ENCODE measurements around the gene PDCD5.
A peak's percentile ranks its signal among the peaks of the same experiment; 100 is the strongest.

PDCD5 gene

GRCh38 chr19:32599736-32600157 is 18.8 kb downstream of the PDCD5 start:
- Histone ChIP-seq H3K9ac (ENCODE audit: insufficient read length) (no peak overlapping the region), H3K36me3 (ENCODE audit: insufficient read depth, low read length) (peaks cover 59% of the 10 kb centered on the region), H3K9me3 (ENCODE audit: low read depth, low read length) (no peaks in the 10 kb centered on the region), H3K27ac (no peak overlapping the region), H3K4me3 (no peak overlapping the region)
- peak; percentile 39 for DNase-seq (ENCODE audit: low read depth, low spot score)
- TF ChIP-seq POLR2AphosphoS5 (IDR thresholded peaks at IDR 0.05; ENCODE audit: borderline replicate concordance, low read depth, low read length) = no peak
- no peak for TF ChIP-seq FOXP2 (optimal IDR thresholded peaks at IDR 0.05; ENCODE audit: control extremely low read depth, extremely low read length, insufficient read depth)
- no peak for TF ChIP-seq EZH2 (IDR thresholded peaks at IDR 0.05)

GRCh38 chr19:32603961-32604360 is 23.0 kb downstream of the PDCD5 start:
- peaks cover 40% of the 10 kb centered on the region for H3K36me3 ChIP-seq (ENCODE audit: insufficient read depth, low read length)
- no peak overlapping the region for H3K4me3 ChIP-seq
- no peak for TF ChIP-seq EZH2 (IDR thresholded peaks at IDR 0.05)
- no peak for TF ChIP-seq POLR2AphosphoS5 (IDR thresholded peaks at IDR 0.05; ENCODE audit: borderline replicate concordance, low read depth, low read length)
- no peak for TF ChIP-seq FOXP2 (optimal IDR thresholded peaks at IDR 0.05; ENCODE audit: control extremely low read depth, extremely low read length, insufficient read depth)
- no peak overlapping the region for H3K27ac ChIP-seq
- DNase-seq (ENCODE audit: low read depth, low spot score) = no peak
- no peak overlapping the region for H3K9ac ChIP-seq (ENCODE audit: insufficient read length)
- no peaks in the 10 kb centered on the region for H3K9me3 ChIP-seq (ENCODE audit: low read depth, low read length)

GRCh38 chr19:32605544-32605943 is 24.6 kb downstream of the PDCD5 start:
- no peak overlapping the region for H3K4me3 ChIP-seq
- no peak for TF ChIP-seq FOXP2 (optimal IDR thresholded peaks at IDR 0.05; ENCODE audit: control extremely low read depth, extremely low read length, insufficient read depth)
- no peak for TF ChIP-seq POLR2AphosphoS5 (IDR thresholded peaks at IDR 0.05; ENCODE audit: borderline replicate concordance, low read depth, low read length)
- no peak for TF ChIP-seq EZH2 (IDR thresholded peaks at IDR 0.05)
- no peak overlapping the region for H3K27ac ChIP-seq
- DNase-seq (ENCODE audit: low read depth, low spot score) = no peak
- H3K36me3 ChIP-seq (ENCODE audit: insufficient read depth, low read length) = peaks cover 39% of the 10 kb centered on the region
- H3K9ac ChIP-seq (ENCODE audit: insufficient read length) = no peak overlapping the region
- H3K9me3 ChIP-seq (ENCODE audit: low read depth, low read length) = no peaks in the 10 kb centered on the region

- no peak overlapping the region for H3K9ac ChIP-seq (ENCODE audit: insufficient read length)
- H3K36me3 ChIP-seq (ENCODE audit: insufficient read depth, low read length) = peaks cover 39% of the 10 kb centered on the region
- H3K27ac ChIP-seq = no peak overlapping the region
- no peak for TF ChIP-seq POLR2AphosphoS5 (IDR thresholded peaks at IDR 0.05; ENCODE audit: borderline replicate concordance, low read depth, low read length)
- TF ChIP-seq EZH2 (IDR thresholded peaks at IDR 0.05) = no peak
- no peak for TF ChIP-seq FOXP2 (optimal IDR thresholded peaks at IDR 0.05; ENCODE audit: control extremely low read depth, extremely low read length, insufficient read depth)
- no peak for DNase-seq (ENCODE audit: low read depth, low spot score)
- no peak overlapping the region for H3K4me3 ChIP-seq
- no peaks in the 10 kb centered on the region for H3K9me3 ChIP-seq (ENCODE audit: low read depth, low read length)
Measured at GRCh38 chr19:32606289-32606688, 25.3 kb downstream of the PDCD5 start.

- H3K4me3 ChIP-seq = no peak overlapping the region
Measured at GRCh38 chr19:32607479-32607878, 26.5 kb downstream of the PDCD5 start.

GRCh38 chr19:32611161-32611560 is 30.2 kb downstream of the PDCD5 start:
- Histone ChIP-seq H3K36me3 (ENCODE audit: insufficient read depth, low read length) (peaks cover 57% of the 10 kb centered on the region), H3K9ac (ENCODE audit: insufficient read length) (no peak overlapping the region), H3K27ac (no peak overlapping the region), H3K9me3 (ENCODE audit: low read depth, low read length) (no peaks in the 10 kb centered on the region), H3K4me3 (no peak overlapping the region)
- no peak for TF ChIP-seq FOXP2 (optimal IDR thresholded peaks at IDR 0.05; ENCODE audit: control extremely low read depth, extremely low read length, insufficient read depth)
- TF ChIP-seq POLR2AphosphoS5 (IDR thresholded peaks at IDR 0.05; ENCODE audit: borderline replicate concordance, low read depth, low read length) = no peak
- no peak for TF ChIP-seq EZH2 (IDR thresholded peaks at IDR 0.05)
- no peak for DNase-seq (ENCODE audit: low read depth, low spot score)

More at GRCh38 chr19:32607479-32607878, 26.5 kb downstream of the PDCD5 start:
- no peak overlapping the region for H3K27ac ChIP-seq
- DNase-seq (ENCODE audit: low read depth, low spot score) = no peak
- TF ChIP-seq POLR2AphosphoS5 (IDR thresholded peaks at IDR 0.05; ENCODE audit: borderline replicate concordance, low read depth, low read length) (no peak), EZH2 (IDR thresholded peaks at IDR 0.05) (no peak), FOXP2 (optimal IDR thresholded peaks at IDR 0.05; ENCODE audit: control extremely low read depth, extremely low read length, insufficient read depth) (no peak)
- no peaks in the 10 kb centered on the region for H3K9me3 ChIP-seq (ENCODE audit: low read depth, low read length)
- H3K36me3 ChIP-seq (ENCODE audit: insufficient read depth, low read length) = peaks cover 43% of the 10 kb centered on the region
- no peak overlapping the region for H3K9ac ChIP-seq (ENCODE audit: insufficient read length)

GRCh38 chr19:32613008-32613407 is 32.0 kb downstream of the PDCD5 start:
- no peak for TF ChIP-seq POLR2AphosphoS5 (IDR thresholded peaks at IDR 0.05; ENCODE audit: borderline replicate concordance, low read depth, low read length)
- TF ChIP-seq FOXP2 (optimal IDR thresholded peaks at IDR 0.05; ENCODE audit: control extremely low read depth, extremely low read length, insufficient read depth) = no peak
- no peak for TF ChIP-seq EZH2 (IDR thresholded peaks at IDR 0.05)
- H3K9me3 ChIP-seq (ENCODE audit: low read depth, low read length) = no peaks in the 10 kb centered on the region
- H3K4me3 ChIP-seq = no peak overlapping the region
- peaks cover 52% of the 10 kb centered on the region for H3K36me3 ChIP-seq (ENCODE audit: insufficient read depth, low read length)
- H3K9ac ChIP-seq (ENCODE audit: insufficient read length) = no peak overlapping the region
- no peak for DNase-seq (ENCODE audit: low read depth, low spot score)
- H3K27ac ChIP-seq = no peak overlapping the region

- TF ChIP-seq FOXP2 (optimal IDR thresholded peaks at IDR 0.05; ENCODE audit: control extremely low read depth, extremely low read length, insufficient read depth) (no peak), EZH2 (IDR thresholded peaks at IDR 0.05) (no peak), POLR2AphosphoS5 (IDR thresholded peaks at IDR 0.05; ENCODE audit: borderline replicate concordance, low read depth, low read length) (no peak)
- H3K36me3 ChIP-seq (ENCODE audit: insufficient read depth, low read length) = peaks cover 55% of the 10 kb centered on the region
- H3K9ac ChIP-seq (ENCODE audit: insufficient read length) = no peak overlapping the region
- no peaks in the 10 kb centered on the region for H3K9me3 ChIP-seq (ENCODE audit: low read depth, low read length)
- no peak for DNase-seq (ENCODE audit: low read depth, low spot score)
- no peak overlapping the region for H3K27ac ChIP-seq
- no peak overlapping the region for H3K4me3 ChIP-seq
Measured at GRCh38 chr19:32614916-32615315, 33.9 kb downstream of the PDCD5 start.

- H3K4me3 ChIP-seq = no peak overlapping the region
- TF ChIP-seq POLR2AphosphoS5 (IDR thresholded peaks at IDR 0.05; ENCODE audit: borderline replicate concordance, low read depth, low read length) (no peak), FOXP2 (optimal IDR thresholded peaks at IDR 0.05; ENCODE audit: control extremely low read depth, extremely low read length, insufficient read depth) (no peak), EZH2 (IDR thresholded peaks at IDR 0.05) (no peak)
- H3K36me3 ChIP-seq (ENCODE audit: insufficient read depth, low read length) = peaks cover 55% of the 10 kb centered on the region
- H3K9me3 ChIP-seq (ENCODE audit: low read depth, low read length) = no peaks in the 10 kb centered on the region
- no peak overlapping the region for H3K27ac ChIP-seq
- no peak for DNase-seq (ENCODE audit: low read depth, low spot score)
- no peak overlapping the region for H3K9ac ChIP-seq (ENCODE audit: insufficient read length)
Measured at GRCh38 chr19:32615569-32615968, 34.6 kb downstream of the PDCD5 start.

Measured in SK-N-MC (cell line).